Kidney epithelial cell (primary cell): ENCODE measurements around the gene PKD1L1. TPM values are rescaled to one million over a fixed set of nuclear protein-coding genes. Genes with fewer than 3 reads are reported as not detected.

Experiments
- DNase-seq: peaks from one replicate; pipeline ENCODE4 v3.0.0-alpha.2; 2010; ENCODE audit warnings: low read depth
- H3K27me3 ChIP-seq: 2 replicates; pipeline ENCODE4 v1.6.0; 2011; ENCODE audit warnings: low read length; ENCODE audit not compliant: control insufficient read depth, insufficient read depth
- H3K36me3 ChIP-seq: 2 replicates; pipeline ENCODE4 v1.5.1; 2011; ENCODE audit warnings: low read length; ENCODE audit not compliant: control insufficient read depth, insufficient read depth
- H3K4me3 ChIP-seq: 2 replicates; pipeline ENCODE4 v1.5.1; 2011; ENCODE audit warnings: low read depth, mild to moderate bottlenecking, control low read depth, low read length
- CTCF ChIP-seq: IDR thresholded peaks from 2 replicates; pipeline ENCODE4 v1.5.1; 2011; ENCODE audit warnings: mild to moderate bottlenecking, moderate library complexity, low read length, control low read depth, inconsistent platforms; ENCODE audit not compliant: insufficient read depth, poor library complexity, severe bottlenecking
- total RNA-seq: library from RNA; depleted of rRNA; stranded (reverse); fragments of >200 nt; gene quantifications from 2 replicates; pipeline ENCODE4 v1.2.3, GENCODE V29; 2015

The PKD1L1 gene
- total RNA-seq, 1 donor from 2014 or later: 0.08 TPM

- DNase-seq: no peak
- no peaks in the 10 kb centered on the region for H3K27me3 ChIP-seq
Measured at GRCh38 chr7:47890606-47891005, 57.7 kb downstream of the PKD1L1 start.

GRCh38 chr7:47890125-47890524 is 58.1 kb downstream of the PKD1L1 start:
- H3K4me3 ChIP-seq: no peak overlapping the region
- no peak for DNase-seq
- no peaks in the 10 kb centered on the region for H3K36me3 ChIP-seq
- no peak for TF ChIP-seq CTCF
- no peaks in the 10 kb centered on the region for H3K27me3 ChIP-seq

More at GRCh38 chr7:47890606-47891005, 57.7 kb downstream of the PKD1L1 start:
- H3K36me3 ChIP-seq: no peaks in the 10 kb centered on the region
- no peak for TF ChIP-seq CTCF
- no peak overlapping the region for H3K4me3 ChIP-seq

GRCh38 chr7:47889723-47890122 is 58.5 kb downstream of the PKD1L1 start:
- Histone ChIP-seq H3K27me3 (no peaks in the 10 kb centered on the region), H3K36me3 (no peaks in the 10 kb centered on the region), H3K4me3 (no peak overlapping the region)
- TF ChIP-seq CTCF: no peak
- no peak for DNase-seq

GRCh38 chr7:47888371-47889265 is 59.6 kb downstream of the PKD1L1 start:
- DNase-seq: no peak
- peaks cover 3% of the 10 kb centered on the region for H3K27me3 ChIP-seq
- no peak overlapping the region for H3K4me3 ChIP-seq
- H3K36me3 ChIP-seq: no peaks in the 10 kb centered on the region
- no peak for TF ChIP-seq CTCF

GRCh38 chr7:47887016-47887640 is 61.1 kb downstream of the PKD1L1 start:
- Histone ChIP-seq H3K4me3 (no peak overlapping the region), H3K27me3 (peaks cover 3% of the 10 kb centered on the region), H3K36me3 (no peaks in the 10 kb centered on the region)
- no peak for TF ChIP-seq CTCF
- no peak for DNase-seq
